CD14-positive monocyte (primary cell): Measurements from ENCODE around the gene TWNK. TPM values are rescaled to one million over a fixed set of nuclear protein-coding genes. Genes with fewer than 3 reads are reported as not detected.

ENCODE experiments used
- DNase-seq, 3 donors: peaks; one replicate each; pipeline ENCODE4 v3.0.0-alpha.2; 2011 to 2022
- H2AFZ ChIP-seq: 2 replicates; pipeline ENCODE4 v1.6.0; 2012; ENCODE audit warnings: mild to moderate bottlenecking, low read depth, low read length, inconsistent platforms; ENCODE audit not compliant: insufficient read depth, poor library complexity, severe bottlenecking
- H3K27ac ChIP-seq, 2 donors: 1 replicate in 1 of 2; 2 replicates in 1 of 2; pipeline ENCODE4 v1.5.1; 2012 to 2013; ENCODE audit warnings: low read length in 2 of 2, control low read depth in 1 of 2, inconsistent platforms in 1 of 2, low read depth in 1 of 2, mild to moderate bottlenecking in 1 of 2
- H3K27me3 ChIP-seq, 2 donors: one replicate each; pipeline versions ENCODE4 v1.6.0 to v1.6.1; 2011 to 2013; ENCODE audit warnings: low read length in 2 of 2; ENCODE audit not compliant: control insufficient read depth in 2 of 2, insufficient read depth in 2 of 2
- H3K36me3 ChIP-seq, 2 donors: replicated peaks in 1 of 2; 1 replicate in 1 of 2; 2 replicates in 1 of 2; pipeline versions ENCODE4 v1.5.1 to v1.6.1; 2012 to 2013; ENCODE audit warnings: low read length in 2 of 2, control low read depth in 1 of 2, inconsistent platforms in 1 of 2, mild to moderate bottlenecking in 1 of 2; ENCODE audit not compliant: insufficient read depth in 2 of 2, control insufficient read depth in 1 of 2
- H3K4me1 ChIP-seq, 2 donors: 1 replicate in 1 of 2; 2 replicates in 1 of 2; pipeline versions ENCODE4 v1.5.1 to v1.6.1; 2012 to 2013; ENCODE audit warnings: low read length in 2 of 2, control low read depth in 1 of 2, inconsistent platforms in 1 of 2, mild to moderate bottlenecking in 1 of 2, moderate library complexity in 1 of 2; ENCODE audit not compliant: insufficient read depth in 2 of 2, control insufficient read depth in 1 of 2
- H3K4me2 ChIP-seq: replicated peaks from 2 replicates; pipeline ENCODE3; 2012; ENCODE audit warnings: low read length, moderate library complexity, mild to moderate bottlenecking; ENCODE audit not compliant: poor library complexity, severe bottlenecking; ENCODE audit errors: extremely low read depth
- H3K4me3 ChIP-seq, 3 experiments: fragments of 200-600 bp in 1 of 3; sonication (generic) in 1 of 3; replicated peaks in 1 of 3; 1 replicate in 2 of 3; 2 replicates in 1 of 3; pipeline ENCODE4 v1.5.1; 2011 to 2013; ENCODE audit warnings: low read length in 3 of 3, mild to moderate bottlenecking in 3 of 3, control low read depth in 2 of 3, low read depth in 2 of 3, inconsistent platforms in 1 of 3, moderate library complexity in 1 of 3
- H3K79me2 ChIP-seq: 2 replicates; pipeline ENCODE4 v1.6.0; 2012; ENCODE audit warnings: mild to moderate bottlenecking, control low read depth, inconsistent platforms, low read length, moderate library complexity; ENCODE audit not compliant: insufficient read depth
- H3K9ac ChIP-seq: 2 replicates; pipeline ENCODE4 v1.6.0; 2017; ENCODE audit warnings: low read length, mild to moderate bottlenecking; ENCODE audit not compliant: insufficient read depth, poor library complexity, severe bottlenecking
- H3K9me3 ChIP-seq, 2 donors: replicated peaks in 1 of 2; 1 replicate in 1 of 2; 2 replicates in 1 of 2; pipeline versions ENCODE4 v1.5.1 to v1.6.1; 2012 to 2013; ENCODE audit warnings: low read length in 2 of 2, control low read depth in 1 of 2; ENCODE audit not compliant: control insufficient read depth in 1 of 2, insufficient read depth in 1 of 2
- H4K20me1 ChIP-seq: 2 replicates; pipeline ENCODE4 v1.6.0; 2012; ENCODE audit warnings: mild to moderate bottlenecking, low read length, control low read depth, moderate library complexity; ENCODE audit not compliant: insufficient read depth
- H3K27ac Mint-ChIP-seq, 7 donors: one replicate each; pipeline ENCODE4 v1.8.0; 2020; ENCODE audit warnings: mild to moderate bottlenecking in 7 of 7, mixed read lengths in 7 of 7, moderate library complexity in 6 of 7, inconsistent platforms in 2 of 7
- H3K27me3 Mint-ChIP-seq, 3 donors: one replicate each; pipeline ENCODE4 v1.8.0; 2021 to 2022; ENCODE audit warnings: low read depth in 3 of 3, mild to moderate bottlenecking in 3 of 3, mixed read lengths in 3 of 3, moderate library complexity in 3 of 3, inconsistent platforms in 1 of 3
- H3K36me3 Mint-ChIP-seq, 2 donors: one replicate each; pipeline ENCODE4 v1.8.0; 2020; ENCODE audit warnings: mixed read lengths in 2 of 2, inconsistent platforms in 1 of 2, mild to moderate bottlenecking in 1 of 2
- H3K4me1 Mint-ChIP-seq: one replicate; pipeline ENCODE4 v1.8.0; 2020; ENCODE audit warnings: mild to moderate bottlenecking, mixed read lengths
- H3K4me3 Mint-ChIP-seq, 2 donors: one replicate each; pipeline ENCODE4 v1.8.0; 2020; ENCODE audit warnings: mild to moderate bottlenecking in 2 of 2, mixed read lengths in 2 of 2, moderate library complexity in 1 of 2
- H3K9me3 Mint-ChIP-seq, 7 donors: one replicate each; pipeline ENCODE4 v1.8.0; 2020 to 2022; ENCODE audit warnings: mixed read lengths in 7 of 7, mild to moderate bottlenecking in 6 of 7, moderate library complexity in 6 of 7, inconsistent platforms in 2 of 7
- CTCF ChIP-seq: fragments of 200-600 bp; IDR thresholded peaks from one replicate; pipeline ENCODE4 v1.8.0; 2022; ENCODE audit warnings: antibody characterized with exemption, mild to moderate bottlenecking
- WGBS: methylation state at CpG from one replicate; pipeline ENCODE4 v1.1.5; 2013; ENCODE audit warnings: missing lambda C conversion rate; ENCODE audit not compliant: insufficient coverage; 5-methylcytosine and 5-hydroxymethylcytosine counted together
- intact Hi-C, 2 donors: fragments of 100-400 bp; cut with micrococcal nuclease; formaldehyde crosslinking; loops; one replicate each; pipeline versions ENCODE4 v1.15.0 to v1.15.1; 2023
- polyA plus RNA-seq, 3 donors: library from polyadenylated mRNA; depleted of rRNA in 1 of 3; unstranded in 2 of 3; stranded (reverse) in 1 of 3; fragments of 300-500 nt in 2 of 3; fragments of >200 nt in 1 of 3; fragmentation: Illumina TruSeq in 2 of 3; gene quantifications; 1 replicate in 2 of 3; 2 replicates in 1 of 3; pipeline ENCODE4 v1.2.3, GENCODE V29; 2012 to 2021

The TWNK gene
- polyA plus RNA-seq, 3 donors: 0.31 to 1.2 (median 0.69) TPM

GRCh38 chr10:101012525-101013364 lies 25.4 kb downstream of the TWNK start:
- Histone ChIP-seq H3K4me2 (no peak overlapping the region), H3K27ac (no peak overlapping the region)
- H3K36me3 Mint-ChIP-seq: no peaks in the 10 kb centered on the region

More at GRCh38 chr10:101012525-101013364, 25.4 kb downstream of the TWNK start:
- H3K27me3 Mint-ChIP-seq: peaks cover 12 to 28% (median 20%) of the 10 kb centered on the region in 3 donors
- Histone ChIP-seq H3K4me3 (no peak overlapping the region), H3K9ac (no peak overlapping the region), H2AFZ (no peak overlapping the region), H3K27me3 (peaks cover 0 to under 1% of the 10 kb centered on the region in 2 donors), H3K4me1 (peaks cover 6 to 8% of the 10 kb centered on the region in 2 donors), H3K36me3 (no peaks in the 10 kb centered on the region), H4K20me1 (no peaks in the 10 kb centered on the region), H3K79me2 (no peaks in the 10 kb centered on the region), H3K9me3 (no peaks in the 10 kb centered on the region)
- H3K9me3 Mint-ChIP-seq: peaks cover 0 to 3% (median 0%) of the 10 kb centered on the region in 7 donors
- H3K4me3 Mint-ChIP-seq: peak overlapping the region in 1 of 2 donors; percentile 24
- intact Hi-C loops: loop anchor here in 1 of 2 donors (5.0 kb wide), 1 partner anchor 45 kb away; the partner anchor contains the start of gene SEMA4G
- H3K27ac Mint-ChIP-seq: peak overlapping the region in 4 of 7 donors; percentile 1 to 75 (median 25)
- 10% methylated on average over 4 of the region's 14 CpGs for WGBS
- peak; percentile 62 to 87 (median 75) for DNase-seq
- H3K4me1 Mint-ChIP-seq: peaks cover 19% of the 10 kb centered on the region
- TF ChIP-seq CTCF: peak; percentile 80
